ENCODE data around the gene PUS1.

PUS1 gene

DNA sequence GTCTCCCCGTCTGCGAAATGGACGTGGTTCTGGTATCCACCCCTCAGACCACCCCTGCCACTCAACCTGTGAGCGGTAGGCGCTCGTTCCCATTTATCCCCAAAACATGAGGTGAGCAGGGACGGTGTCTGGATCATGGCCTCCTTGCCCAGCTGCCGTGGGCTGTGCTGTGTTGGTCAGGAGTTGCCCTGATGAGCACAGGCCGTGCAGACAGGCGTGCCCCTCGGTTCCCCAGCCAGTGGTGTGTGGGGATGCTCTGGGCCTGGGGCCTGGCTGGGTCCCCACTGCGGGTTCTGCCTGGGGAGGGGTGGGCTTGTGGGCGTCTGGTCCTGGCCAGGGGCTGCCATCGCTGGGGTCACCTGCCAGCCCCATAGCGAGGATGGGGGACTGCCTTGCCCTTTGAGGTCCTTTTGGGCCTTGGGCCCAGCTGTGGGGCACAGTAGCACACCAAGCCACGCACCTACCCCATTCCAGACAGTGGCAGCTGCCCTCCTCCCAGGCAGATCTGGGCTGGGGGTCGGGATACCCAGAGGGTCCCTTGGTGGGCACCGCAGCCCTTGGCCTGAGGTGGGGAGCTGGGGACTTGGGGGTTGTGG is 11.3 kb upstream of the PUS1 start:
- H3K36me3 ChIP-seq (ENCODE audit: control insufficient read depth in 4 of 4, insufficient read depth in 4 of 4, low read length in 3 of 4) = peaks cover 3 to 81% (median 54%) of the 10 kb centered on the region in 4 experiments
- no peak for DNase-seq
- H3K4me1 ChIP-seq (ENCODE audit: control extremely low read depth in 1 of 4, control insufficient read depth in 4 of 4, insufficient read depth in 4 of 4, low read length in 3 of 4) = no peaks in the 10 kb centered on the region
- no peak overlapping the region for H3K27ac ChIP-seq (ENCODE audit: insufficient read depth in 1 of 2, low read depth in 1 of 2, low read length in 2 of 2, poor library complexity in 1 of 2, severe bottlenecking in 2 of 2)
- 98% methylated on average over 13 of the region's 18 CpGs for WGBS (ENCODE audit: insufficient coverage)
- no peaks in the 10 kb centered on the region for H3K27me3 ChIP-seq (replicated peaks in 2 of 5; ENCODE audit: control insufficient read depth in 4 of 5, insufficient read depth in 5 of 5, low read length in 4 of 5)
- POLR2A ChIA-PET = no interaction called here
- H3K4me3 ChIP-seq (ENCODE audit: control insufficient read depth in 1 of 7, extremely low read depth in 1 of 7, insufficient read depth in 4 of 7, low read depth in 2 of 7, low read length in 6 of 7) = no peak overlapping the region
- CTCF ChIA-PET = interaction anchor here (1.4 kb wide), 1 partner anchor 21 kb away, joined by 4 read pairs; no protein-coding TSS in a partner anchor
- H3K9me3 ChIP-seq (ENCODE audit: control extremely low read depth in 1 of 5, control insufficient read depth in 4 of 5, insufficient read depth in 2 of 5, low read depth in 1 of 5, low read length in 4 of 5) = no peaks in the 10 kb centered on the region

DNA sequence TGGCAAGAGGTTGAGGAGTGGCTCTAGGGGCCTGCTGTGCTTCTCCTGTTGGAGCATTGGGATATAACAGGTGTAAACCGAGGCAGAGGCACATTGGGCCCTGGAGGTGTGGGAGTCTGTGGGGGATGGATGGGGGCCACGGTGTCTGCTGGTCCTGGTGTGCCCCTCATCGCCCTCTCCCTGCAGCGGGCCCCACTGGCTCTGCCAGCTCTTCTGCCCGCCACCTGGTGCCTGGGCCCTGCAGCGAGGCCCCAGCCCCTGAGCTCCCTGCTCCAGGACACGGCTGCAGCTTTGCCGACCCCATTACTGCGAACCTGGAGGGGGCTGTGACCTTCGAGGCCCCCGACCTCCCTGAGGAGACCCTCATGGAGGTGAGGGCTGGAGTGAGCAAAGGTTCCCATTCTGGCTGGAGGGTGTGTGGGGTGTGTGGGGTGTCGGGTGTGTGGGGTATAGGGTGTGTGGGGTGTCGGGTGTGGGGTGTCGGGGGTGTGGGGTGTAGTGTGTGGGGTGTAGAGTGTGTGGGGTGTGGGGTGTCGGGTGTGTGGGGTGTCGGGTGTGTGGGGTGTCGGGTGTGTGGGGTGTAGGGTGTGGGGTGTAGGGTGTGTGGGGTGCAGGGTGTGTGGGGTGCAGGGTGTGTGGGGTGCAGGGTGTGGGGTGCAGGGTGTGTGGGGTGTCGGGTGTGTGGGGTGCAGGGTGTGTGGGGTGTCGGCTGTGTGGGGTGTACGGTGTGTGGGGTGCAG is 10.6 kb upstream of the PUS1 start:
- Histone ChIP-seq H3K4me1 (ENCODE audit: control extremely low read depth in 1 of 4, control insufficient read depth in 4 of 4, insufficient read depth in 4 of 4, low read length in 3 of 4) (no peaks in the 10 kb centered on the region), H3K27ac (ENCODE audit: insufficient read depth in 1 of 2, low read depth in 1 of 2, low read length in 2 of 2, poor library complexity in 1 of 2, severe bottlenecking in 2 of 2) (no peak overlapping the region), H3K4me3 (ENCODE audit: control insufficient read depth in 1 of 7, extremely low read depth in 1 of 7, insufficient read depth in 4 of 7, low read depth in 2 of 7, low read length in 6 of 7) (no peak overlapping the region), H3K9me3 (ENCODE audit: control extremely low read depth in 1 of 5, control insufficient read depth in 4 of 5, insufficient read depth in 2 of 5, low read depth in 1 of 5, low read length in 4 of 5) (no peaks in the 10 kb centered on the region), H3K36me3 (ENCODE audit: control insufficient read depth in 4 of 4, insufficient read depth in 4 of 4, low read length in 3 of 4) (peaks cover 3 to 77% (median 52%) of the 10 kb centered on the region in 4 experiments), H3K27me3 (replicated peaks in 2 of 5; ENCODE audit: control insufficient read depth in 4 of 5, insufficient read depth in 5 of 5, low read length in 4 of 5) (no peaks in the 10 kb centered on the region)
- WGBS (ENCODE audit: insufficient coverage) = 100% methylated on average over 8 of the region's 20 CpGs
- no peak for DNase-seq
- ChIA-PET POLR2A (no interaction called here), CTCF (interaction anchor here (1.4 kb wide), 1 partner anchor 22 kb away, joined by 4 read pairs; no protein-coding TSS in a partner anchor)

DNA sequence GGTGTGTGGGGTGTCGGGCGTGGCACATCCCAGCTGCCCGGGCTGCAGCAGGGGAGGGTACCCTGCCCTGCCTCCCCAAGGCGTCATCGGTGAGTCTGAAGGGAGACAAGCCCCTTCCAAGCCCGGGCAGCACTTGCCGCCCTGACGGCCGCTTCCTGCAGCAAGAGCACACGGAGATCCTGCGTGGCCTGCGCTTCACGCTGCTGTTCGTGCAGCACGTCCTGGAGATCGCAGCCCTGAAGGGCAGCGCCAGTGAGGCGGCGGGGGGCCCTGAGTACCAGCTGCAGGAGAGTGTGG is 10.1 kb upstream of the PUS1 start:
- WGBS (ENCODE audit: insufficient coverage) = 98% methylated on average over 19 of the region's 19 CpGs
- Histone ChIP-seq H3K4me1 (ENCODE audit: control extremely low read depth in 1 of 4, control insufficient read depth in 4 of 4, insufficient read depth in 4 of 4, low read length in 3 of 4) (peaks cover 0 to under 1% (median 0%) of the 10 kb centered on the region in 4 experiments), H3K36me3 (ENCODE audit: control insufficient read depth in 4 of 4, insufficient read depth in 4 of 4, low read length in 3 of 4) (peaks cover 3 to 72% (median 49%) of the 10 kb centered on the region in 4 experiments), H3K9me3 (ENCODE audit: control extremely low read depth in 1 of 5, control insufficient read depth in 4 of 5, insufficient read depth in 2 of 5, low read depth in 1 of 5, low read length in 4 of 5) (no peaks in the 10 kb centered on the region), H3K4me3 (ENCODE audit: control insufficient read depth in 1 of 7, extremely low read depth in 1 of 7, insufficient read depth in 4 of 7, low read depth in 2 of 7, low read length in 6 of 7) (no peak overlapping the region), H3K27me3 (replicated peaks in 2 of 5; ENCODE audit: control insufficient read depth in 4 of 5, insufficient read depth in 5 of 5, low read length in 4 of 5) (no peaks in the 10 kb centered on the region), H3K27ac (ENCODE audit: insufficient read depth in 1 of 2, low read depth in 1 of 2, low read length in 2 of 2, poor library complexity in 1 of 2, severe bottlenecking in 2 of 2) (no peak overlapping the region)
- DNase-seq = no peak
- ChIA-PET CTCF (interaction anchor here (1.0 kb wide), 1 partner anchor 28 kb away, joined by 3 read pairs; no protein-coding TSS in a partner anchor), POLR2A (no interaction called here)

DNA sequence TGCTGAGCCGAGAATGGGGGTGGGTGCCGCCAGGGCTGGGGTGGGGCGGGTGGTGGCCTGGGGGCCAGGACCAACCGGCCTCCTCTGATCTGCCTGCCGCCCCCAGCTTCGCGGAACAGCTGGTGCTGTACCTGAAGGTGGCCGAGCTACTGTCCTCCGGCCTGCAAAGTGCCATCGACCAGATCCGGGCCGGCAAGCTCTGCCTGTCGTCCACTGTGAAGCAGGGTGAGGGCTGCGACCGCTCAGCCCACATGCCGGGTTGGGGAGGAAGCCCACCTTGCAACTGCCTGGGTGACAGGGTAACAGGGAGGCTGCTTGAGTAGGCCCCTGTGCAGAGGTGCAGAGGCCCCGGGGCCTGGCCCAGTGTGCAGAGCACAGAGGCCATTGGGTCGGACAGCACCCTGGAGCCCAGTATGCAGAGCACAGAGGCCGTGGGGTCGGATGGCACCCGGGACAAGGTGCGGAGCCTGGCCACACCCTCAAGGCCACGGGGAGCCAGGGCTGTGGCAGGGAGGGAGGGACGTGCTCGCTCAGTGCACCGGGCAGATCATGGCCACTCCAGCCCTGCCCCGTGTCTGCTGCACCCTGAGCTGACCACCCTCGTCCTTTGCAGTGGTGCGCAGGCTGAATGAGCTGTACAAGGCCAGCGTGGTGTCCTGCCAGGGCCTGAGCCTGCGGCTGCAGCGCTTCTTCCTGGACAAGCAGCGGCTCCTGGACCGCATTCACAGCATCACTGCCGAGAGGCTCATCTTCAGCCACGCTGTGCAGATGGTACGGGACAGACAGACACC is 9.5 kb upstream of the PUS1 start:
- no peaks in the 10 kb centered on the region for H3K27me3 ChIP-seq (replicated peaks in 2 of 5; ENCODE audit: control insufficient read depth in 4 of 5, insufficient read depth in 5 of 5, low read length in 4 of 5)
- no peak overlapping the region for H3K27ac ChIP-seq (ENCODE audit: insufficient read depth in 1 of 2, low read depth in 1 of 2, low read length in 2 of 2, poor library complexity in 1 of 2, severe bottlenecking in 2 of 2)
- no peak for DNase-seq
- no peak overlapping the region for H3K4me3 ChIP-seq (ENCODE audit: control insufficient read depth in 1 of 7, extremely low read depth in 1 of 7, insufficient read depth in 4 of 7, low read depth in 2 of 7, low read length in 6 of 7)
- ChIA-PET POLR2A (interaction anchor here (1.0 kb wide), 1 partner anchor 8 kb away, joined by 4 read pairs; no protein-coding TSS in a partner anchor), CTCF (interaction anchor here (1.0 kb wide), 1 partner anchor 27 kb away, joined by 3 read pairs; no protein-coding TSS in a partner anchor)
- H3K4me1 ChIP-seq (ENCODE audit: control extremely low read depth in 1 of 4, control insufficient read depth in 4 of 4, insufficient read depth in 4 of 4, low read length in 3 of 4) = peaks cover 0 to 6% (median under 1%) of the 10 kb centered on the region in 4 experiments
- 96% methylated on average over 36 of the region's 37 CpGs for WGBS (ENCODE audit: insufficient coverage)
- peaks cover 3 to 67% (median 43%) of the 10 kb centered on the region in 4 experiments for H3K36me3 ChIP-seq (ENCODE audit: control insufficient read depth in 4 of 4, insufficient read depth in 4 of 4, low read length in 3 of 4)
- no peaks in the 10 kb centered on the region for H3K9me3 ChIP-seq (ENCODE audit: control extremely low read depth in 1 of 5, control insufficient read depth in 4 of 5, insufficient read depth in 2 of 5, low read depth in 1 of 5, low read length in 4 of 5)

DNA sequence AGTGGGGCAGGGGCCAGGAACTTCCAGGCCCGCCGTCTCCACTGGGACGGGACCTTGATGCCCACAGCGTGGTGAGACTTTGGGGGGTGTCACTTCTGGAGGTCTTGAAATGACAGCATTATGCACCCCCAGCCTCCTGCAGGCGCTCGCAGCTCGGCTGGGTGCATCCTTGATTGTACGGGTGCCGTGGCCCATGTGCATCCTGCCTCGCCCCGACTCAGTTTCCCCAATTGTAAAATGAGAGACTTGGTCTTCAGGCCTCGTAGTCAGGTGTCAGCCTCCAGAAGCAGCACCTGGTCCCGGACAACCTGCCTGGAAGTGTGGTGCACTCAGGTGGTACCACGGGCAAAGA is 8.9 kb upstream of the PUS1 start:
- H3K4me1 ChIP-seq (ENCODE audit: control extremely low read depth in 1 of 4, control insufficient read depth in 4 of 4, insufficient read depth in 4 of 4, low read length in 3 of 4) = peaks cover 0 to 11% (median 1%) of the 10 kb centered on the region in 4 experiments
- POLR2A ChIA-PET = interaction anchor here (1.0 kb wide), 1 partner anchor 8 kb away, joined by 4 read pairs; no protein-coding TSS in a partner anchor
- H3K4me3 ChIP-seq (ENCODE audit: control insufficient read depth in 1 of 7, extremely low read depth in 1 of 7, insufficient read depth in 4 of 7, low read depth in 2 of 7, low read length in 6 of 7) = no peak overlapping the region
- H3K27ac ChIP-seq (ENCODE audit: insufficient read depth in 1 of 2, low read depth in 1 of 2, low read length in 2 of 2, poor library complexity in 1 of 2, severe bottlenecking in 2 of 2) = no peak overlapping the region
- DNase-seq = no peak
- H3K9me3 ChIP-seq (ENCODE audit: control extremely low read depth in 1 of 5, control insufficient read depth in 4 of 5, insufficient read depth in 2 of 5, low read depth in 1 of 5, low read length in 4 of 5) = no peaks in the 10 kb centered on the region
- WGBS (ENCODE audit: insufficient coverage) = 97% methylated on average over 14 of the region's 14 CpGs
- H3K36me3 ChIP-seq (ENCODE audit: control insufficient read depth in 4 of 4, insufficient read depth in 4 of 4, low read length in 3 of 4) = peaks cover 3 to 61% (median 38%) of the 10 kb centered on the region in 4 experiments
- H3K27me3 ChIP-seq (replicated peaks in 2 of 5; ENCODE audit: control insufficient read depth in 4 of 5, insufficient read depth in 5 of 5, low read length in 4 of 5) = no peaks in the 10 kb centered on the region
- CTCF ChIA-PET = no interaction called here

DNA sequence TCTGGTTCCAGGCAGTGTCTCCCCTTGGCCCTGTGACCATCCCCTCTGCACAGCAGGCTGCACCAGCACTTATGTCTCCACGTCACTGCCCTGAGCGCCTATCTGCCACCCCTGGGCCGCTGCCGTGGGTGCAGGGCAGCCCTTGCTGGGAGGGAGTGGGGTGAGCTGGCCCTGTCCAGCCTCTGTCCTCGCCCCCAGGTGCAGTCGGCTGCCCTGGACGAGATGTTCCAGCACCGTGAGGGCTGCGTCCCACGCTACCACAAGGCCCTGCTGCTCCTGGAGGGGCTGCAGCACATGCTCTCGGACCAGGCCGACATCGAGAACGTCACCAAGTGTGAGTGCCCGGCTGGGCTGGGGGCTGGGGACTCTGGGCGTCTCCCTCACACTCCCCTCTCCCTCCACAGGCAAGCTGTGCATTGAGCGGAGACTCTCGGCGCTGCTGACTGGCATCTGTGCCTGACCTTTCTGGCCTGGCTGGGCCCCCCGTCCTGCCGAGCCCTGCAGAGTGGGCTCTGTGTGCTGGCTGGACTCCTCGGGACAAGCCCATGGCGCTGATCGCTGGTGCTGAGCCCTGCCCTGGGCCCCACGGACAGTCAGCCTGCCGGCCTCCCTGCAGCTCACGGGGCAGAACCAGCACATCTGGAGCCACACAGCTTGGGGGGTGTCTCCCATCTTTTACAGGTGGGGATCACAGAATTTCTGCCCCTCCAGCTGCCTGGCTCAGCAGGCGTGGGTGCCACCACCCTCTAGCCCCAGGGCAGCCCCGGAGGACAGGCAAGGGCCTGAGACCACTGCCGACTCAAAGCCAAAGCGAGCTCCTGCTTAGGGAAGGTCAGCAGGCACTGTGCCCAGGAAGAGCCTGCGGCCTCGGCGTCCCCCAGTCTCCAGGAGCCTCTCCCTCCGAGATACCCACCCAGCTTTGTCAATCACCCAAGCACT is 7.9 kb upstream of the PUS1 start:
- Histone ChIP-seq H3K36me3 (ENCODE audit: control insufficient read depth in 4 of 4, insufficient read depth in 4 of 4, low read length in 3 of 4) (peaks cover 1 to 51% (median 31%) of the 10 kb centered on the region in 4 experiments), H3K27me3 (replicated peaks in 2 of 5; ENCODE audit: control insufficient read depth in 4 of 5, insufficient read depth in 5 of 5, low read length in 4 of 5) (no peaks in the 10 kb centered on the region), H3K4me3 (ENCODE audit: control insufficient read depth in 1 of 7, extremely low read depth in 1 of 7, insufficient read depth in 4 of 7, low read depth in 2 of 7, low read length in 6 of 7) (no peak overlapping the region), H3K9me3 (ENCODE audit: control extremely low read depth in 1 of 5, control insufficient read depth in 4 of 5, insufficient read depth in 2 of 5, low read depth in 1 of 5, low read length in 4 of 5) (no peaks in the 10 kb centered on the region), H3K27ac (ENCODE audit: insufficient read depth in 1 of 2, low read depth in 1 of 2, low read length in 2 of 2, poor library complexity in 1 of 2, severe bottlenecking in 2 of 2) (no peak overlapping the region), H3K4me1 (ENCODE audit: control extremely low read depth in 1 of 4, control insufficient read depth in 4 of 4, insufficient read depth in 4 of 4, low read length in 3 of 4) (peaks cover 0 to 11% (median 1%) of the 10 kb centered on the region in 4 experiments)
- CTCF ChIA-PET = no interaction called here
- POLR2A ChIA-PET = interaction anchor here (0.8 kb wide), 1 partner anchor 22 kb away, joined by 3 read pairs; no protein-coding TSS in a partner anchor
- 96% methylated on average over 35 of the region's 35 CpGs for WGBS (ENCODE audit: insufficient coverage)
- no peak for DNase-seq

All from common myeloid progenitor, CD34-positive (primary cell).